ENCODE measurements around the gene ARHGAP26.

GRCh38 chr5:142810081-142810480 lies 39.9 kb downstream of the ARHGAP26 start:
- TF ChIP-seq EZH2 (IDR thresholded peaks at IDR 0.05; ENCODE audit: low read depth, unreplicated experiment) (no peak), POLR2AphosphoS5 (IDR thresholded peaks at IDR 0.05; ENCODE audit: low read depth) (no peak), CREB1 (CRISPR knock-in tag; IDR thresholded peaks at IDR 0.05; ENCODE audit: low read depth) (no peak), REST (IDR thresholded peaks at IDR 0.05; ENCODE audit: unreplicated experiment) (no peak)
- TF ChIP-seq, protein P1, sequence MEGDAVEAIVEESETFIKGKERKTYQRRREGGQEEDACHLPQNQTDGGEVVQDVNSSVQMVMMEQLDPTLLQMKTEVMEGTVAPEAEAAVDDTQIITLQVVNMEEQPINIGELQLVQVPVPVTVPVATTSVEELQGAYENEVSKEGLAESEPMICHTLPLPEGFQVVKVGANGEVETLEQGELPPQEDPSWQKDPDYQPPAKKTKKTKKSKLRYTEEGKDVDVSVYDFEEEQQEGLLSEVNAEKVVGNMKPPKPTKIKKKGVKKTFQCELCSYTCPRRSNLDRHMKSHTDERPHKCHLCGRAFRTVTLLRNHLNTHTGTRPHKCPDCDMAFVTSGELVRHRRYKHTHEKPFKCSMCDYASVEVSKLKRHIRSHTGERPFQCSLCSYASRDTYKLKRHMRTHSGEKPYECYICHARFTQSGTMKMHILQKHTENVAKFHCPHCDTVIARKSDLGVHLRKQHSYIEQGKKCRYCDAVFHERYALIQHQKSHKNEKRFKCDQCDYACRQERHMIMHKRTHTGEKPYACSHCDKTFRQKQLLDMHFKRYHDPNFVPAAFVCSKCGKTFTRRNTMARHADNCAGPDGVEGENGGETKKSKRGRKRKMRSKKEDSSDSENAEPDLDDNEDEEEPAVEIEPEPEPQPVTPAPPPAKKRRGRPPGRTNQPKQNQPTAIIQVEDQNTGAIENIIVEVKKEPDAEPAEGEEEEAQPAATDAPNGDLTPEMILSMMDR (conservative IDR thresholded peaks at IDR 0.05; ENCODE audit: low read depth in 2 of 2) = no peak

Measured in GM23338 (cell line).